ENCODE results near the gene DLX6.

Gene DLX6

DNA sequence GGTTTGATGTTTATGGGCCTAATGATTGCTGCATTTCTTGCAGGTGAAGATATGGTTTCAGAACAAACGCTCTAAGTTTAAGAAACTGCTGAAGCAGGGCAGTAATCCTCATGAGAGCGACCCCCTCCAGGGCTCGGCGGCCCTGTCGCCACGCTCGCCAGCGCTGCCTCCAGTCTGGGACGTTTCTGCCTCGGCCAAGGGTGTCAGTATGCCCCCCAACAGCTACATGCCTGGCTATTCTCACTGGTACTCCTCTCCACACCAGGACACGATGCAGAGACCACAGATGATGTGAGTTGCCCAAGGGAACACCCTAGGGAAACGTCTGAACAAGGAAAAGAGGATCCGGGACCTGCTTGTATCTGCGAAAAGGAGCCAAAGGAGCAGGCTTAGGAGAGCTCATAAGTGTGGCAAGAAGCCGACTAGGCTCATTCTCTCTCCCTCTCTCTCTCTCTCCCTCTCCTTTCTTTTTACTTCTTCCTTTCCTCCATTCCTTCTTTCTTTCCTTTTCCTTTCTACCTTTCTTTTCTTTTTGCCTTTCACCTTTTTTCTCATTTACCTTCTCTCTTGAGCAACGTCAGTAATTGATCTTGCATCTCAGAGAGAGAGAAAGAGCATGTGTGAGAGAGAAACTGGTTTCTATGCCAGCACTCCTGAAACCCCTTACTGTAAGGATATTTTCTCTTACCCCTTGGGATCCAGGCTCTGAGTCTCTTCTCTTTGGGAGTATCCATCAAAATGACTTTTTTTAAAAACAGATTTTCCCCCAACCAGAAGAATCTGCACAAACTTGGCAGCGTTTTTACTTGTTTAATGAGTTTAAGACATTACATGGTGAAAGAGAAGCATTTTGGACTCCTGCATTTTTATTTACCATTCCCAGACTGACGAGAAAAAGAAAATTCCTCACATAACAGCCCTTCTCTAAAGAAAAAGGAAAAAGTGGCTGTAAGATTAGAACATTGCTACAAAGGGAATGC, 4.7 kb downstream of the DLX6 start:
- no peak for DNase-seq (ENCODE audit: low read depth in 3 of 3, low spot score in 1 of 3)

DNA sequence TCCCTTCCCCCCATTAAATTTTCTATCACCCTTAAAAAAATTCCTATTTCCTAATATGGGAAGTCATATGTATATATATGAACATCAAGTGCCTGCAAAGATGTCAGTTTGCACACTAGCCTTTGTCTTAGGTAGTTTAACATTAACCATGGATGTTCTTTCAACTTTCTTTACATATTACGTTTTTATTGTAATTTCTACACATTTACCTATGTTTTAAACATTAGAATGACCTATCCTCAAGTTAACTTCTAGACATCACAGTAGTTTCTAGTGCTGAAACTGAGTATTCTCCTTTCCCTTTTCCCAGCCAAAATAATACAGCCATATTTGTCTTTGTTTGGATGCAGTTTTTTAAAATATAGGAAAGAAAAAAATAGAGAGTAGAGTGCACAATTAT, 5.8 kb downstream of the DLX6 start:
- DNase-seq (ENCODE audit: low read depth in 3 of 3, low spot score in 1 of 3): no peak

DNA sequence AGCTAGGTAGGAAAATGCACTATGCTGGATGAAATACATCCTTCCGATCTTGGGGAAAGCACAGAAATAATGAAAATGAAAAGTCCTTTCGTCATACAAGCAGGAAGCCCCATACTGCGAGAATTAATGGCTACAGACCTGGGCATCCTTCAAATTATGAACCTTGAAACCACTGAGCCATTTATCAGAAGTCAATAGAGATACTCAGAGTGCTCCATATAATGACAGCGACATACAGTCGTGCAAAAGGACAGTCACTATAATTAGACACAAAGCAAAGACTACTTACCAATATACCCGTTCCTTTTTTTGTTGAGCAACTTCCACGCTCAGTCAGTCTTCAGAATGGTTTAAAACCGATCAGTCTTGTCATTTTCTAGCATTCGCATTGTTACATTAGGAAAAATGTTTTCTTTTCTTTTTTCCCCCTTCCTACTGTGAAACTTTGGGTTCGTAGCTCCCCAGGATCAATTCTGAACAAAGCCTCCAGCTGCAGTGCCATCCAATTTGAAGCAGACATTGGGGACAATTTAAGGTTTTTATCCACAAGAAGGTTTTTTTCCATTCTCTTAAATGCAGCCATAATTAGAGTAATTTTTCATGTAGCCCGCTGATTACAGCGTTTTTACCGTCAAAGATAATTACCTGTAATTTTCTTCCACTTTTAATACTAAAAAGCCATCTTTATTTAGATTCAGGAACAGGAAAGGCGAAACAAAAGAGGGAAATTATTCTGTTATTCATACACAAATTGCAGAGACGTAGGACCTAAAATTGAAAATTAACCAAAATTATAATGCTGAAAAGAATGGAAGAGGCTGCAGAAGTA, 6.4 kb downstream of the DLX6 start:
- no peak for DNase-seq (ENCODE audit: low read depth in 3 of 3, low spot score in 1 of 3)

DNA sequence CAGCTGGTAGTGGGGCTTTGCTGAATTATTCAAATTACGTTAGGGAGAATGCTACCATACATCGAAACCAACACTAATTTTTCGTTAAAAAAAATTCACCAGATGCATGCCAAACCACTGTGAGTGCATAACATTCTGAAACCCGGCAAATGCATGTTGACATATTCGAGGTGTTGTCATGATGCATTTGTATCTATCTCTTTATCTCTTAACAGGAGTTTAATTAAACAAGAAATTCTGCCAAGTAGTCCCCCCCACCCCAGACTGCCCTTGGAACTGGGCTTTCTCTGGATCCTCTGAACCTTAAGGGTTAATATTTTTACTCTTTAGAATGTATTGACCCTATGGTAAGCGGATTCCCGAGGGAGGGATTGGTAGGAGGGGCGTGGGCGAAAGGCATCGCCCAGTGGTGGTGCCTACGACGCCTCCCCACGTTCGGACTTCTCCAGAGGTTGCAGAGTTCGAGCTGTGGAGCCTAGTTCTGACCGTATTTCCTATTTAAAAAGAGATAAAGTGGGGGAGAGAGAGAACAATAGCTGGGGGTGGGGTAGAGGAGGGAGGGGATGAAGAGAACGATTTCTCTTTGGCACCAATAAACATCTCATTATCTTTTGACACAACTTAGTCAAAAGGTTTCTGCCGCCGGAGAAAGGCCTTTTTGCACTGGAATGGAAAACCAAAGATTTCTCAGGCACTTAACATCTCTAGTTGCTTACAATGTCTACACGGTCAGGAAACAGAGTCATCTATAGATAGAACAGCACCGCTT, 7.2 kb downstream of the DLX6 start:
- DNase-seq (ENCODE audit: low read depth in 3 of 3, low spot score in 1 of 3): no peak

DNA sequence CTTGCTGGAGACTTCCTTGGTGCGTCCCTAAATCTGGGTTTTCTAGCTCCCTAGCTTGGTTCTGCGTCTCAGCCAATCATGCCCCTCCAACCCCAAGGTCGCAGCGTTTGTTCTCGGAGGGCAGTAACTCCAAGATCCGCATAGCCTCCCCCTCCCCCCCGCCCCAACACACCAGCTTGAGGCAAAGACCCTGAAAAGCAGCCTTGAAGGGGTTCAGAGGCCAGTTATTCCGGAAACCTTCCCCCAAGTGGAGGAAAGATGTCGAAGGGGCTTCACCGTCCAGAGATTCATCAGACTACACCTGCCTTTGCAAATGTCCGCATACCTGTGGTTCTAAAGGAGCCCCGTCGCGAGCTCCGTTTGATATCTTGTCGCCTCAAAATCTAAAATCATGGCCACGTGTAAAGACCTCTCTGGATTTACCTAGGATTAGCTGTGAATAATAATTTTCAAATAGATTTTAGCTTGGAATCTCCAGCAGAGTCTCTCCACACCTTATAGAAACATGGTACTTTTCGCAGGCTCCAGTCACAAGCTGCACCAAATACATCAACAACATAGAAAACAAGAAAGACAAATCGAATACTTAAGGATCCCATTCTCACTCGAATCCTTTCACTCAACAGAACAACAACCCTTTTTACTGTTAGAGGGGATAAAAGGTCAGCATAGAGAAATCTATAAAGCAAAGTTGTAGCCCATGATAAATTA, 7.9 kb downstream of the DLX6 start:
- no peak for DNase-seq (ENCODE audit: low read depth in 3 of 3, low spot score in 1 of 3)

DNA sequence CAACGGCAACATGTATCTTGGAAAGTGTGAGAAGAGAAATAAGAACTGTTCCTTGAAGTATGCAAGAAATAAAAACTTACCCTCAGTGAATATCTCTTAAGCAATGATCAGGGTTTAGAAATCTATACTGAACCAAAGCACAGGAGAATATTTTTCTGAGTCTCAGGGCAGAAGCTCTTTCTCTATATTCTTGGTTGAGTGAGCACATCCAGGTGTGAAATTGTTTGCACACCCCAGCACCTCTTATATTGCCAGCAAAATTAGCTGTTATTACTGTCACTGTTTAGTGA, 8.4 kb downstream of the DLX6 start:
- DNase-seq (ENCODE audit: low read depth in 3 of 3, low spot score in 1 of 3): no peak

DNA sequence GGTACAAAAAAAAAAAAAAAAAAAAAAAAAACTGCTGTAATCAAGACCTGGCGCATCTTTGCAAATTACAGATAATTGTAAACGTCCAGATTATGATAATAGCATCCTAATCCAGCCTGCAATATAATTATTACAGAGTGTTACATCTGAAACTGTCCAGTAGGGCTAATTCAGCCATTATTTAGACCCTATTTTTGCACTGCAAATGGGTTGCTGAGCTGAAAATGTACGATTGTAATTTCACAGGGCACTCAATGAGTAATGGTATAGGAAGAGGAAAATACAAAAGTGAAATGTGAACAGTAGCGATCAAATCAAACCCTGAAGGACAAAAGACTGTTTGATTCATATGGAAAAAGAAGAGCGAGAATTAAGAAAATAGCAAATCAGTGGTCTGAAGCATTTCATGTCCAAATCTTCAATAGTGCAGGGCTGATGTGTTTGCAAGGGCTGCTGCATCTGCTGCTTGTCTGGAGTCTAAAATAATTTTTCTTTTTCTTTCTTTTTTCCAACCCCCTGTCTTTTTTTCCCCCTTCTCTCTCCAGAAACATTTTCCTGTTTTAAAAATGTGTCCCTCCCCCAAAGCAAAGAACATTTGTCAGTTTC, 8.9 kb downstream of the DLX6 start:
- no peak for DNase-seq (ENCODE audit: low read depth in 3 of 3, low spot score in 1 of 3)

DNA sequence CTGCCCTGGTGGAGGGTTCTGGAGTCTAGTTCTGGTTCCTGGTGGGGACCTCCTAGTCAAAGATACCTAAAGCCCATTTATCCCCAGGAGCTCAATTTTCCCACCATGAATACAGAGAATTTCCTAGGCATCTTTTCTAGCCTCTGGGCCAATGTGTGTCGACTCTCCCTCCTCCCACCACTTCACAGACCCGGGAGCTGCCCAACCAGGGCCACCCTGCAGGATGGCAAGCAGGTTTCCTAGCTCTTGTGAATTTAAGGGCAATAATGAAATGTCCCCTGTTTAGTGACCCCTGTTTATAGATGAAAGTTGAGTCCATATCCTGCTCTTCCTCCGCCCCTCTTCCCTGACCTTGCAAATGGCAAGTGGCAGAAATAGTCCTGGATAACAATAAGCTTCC, 9.9 kb downstream of the DLX6 start:
- DNase-seq (ENCODE audit: low read depth in 3 of 3, low spot score in 1 of 3): no peak

DNA sequence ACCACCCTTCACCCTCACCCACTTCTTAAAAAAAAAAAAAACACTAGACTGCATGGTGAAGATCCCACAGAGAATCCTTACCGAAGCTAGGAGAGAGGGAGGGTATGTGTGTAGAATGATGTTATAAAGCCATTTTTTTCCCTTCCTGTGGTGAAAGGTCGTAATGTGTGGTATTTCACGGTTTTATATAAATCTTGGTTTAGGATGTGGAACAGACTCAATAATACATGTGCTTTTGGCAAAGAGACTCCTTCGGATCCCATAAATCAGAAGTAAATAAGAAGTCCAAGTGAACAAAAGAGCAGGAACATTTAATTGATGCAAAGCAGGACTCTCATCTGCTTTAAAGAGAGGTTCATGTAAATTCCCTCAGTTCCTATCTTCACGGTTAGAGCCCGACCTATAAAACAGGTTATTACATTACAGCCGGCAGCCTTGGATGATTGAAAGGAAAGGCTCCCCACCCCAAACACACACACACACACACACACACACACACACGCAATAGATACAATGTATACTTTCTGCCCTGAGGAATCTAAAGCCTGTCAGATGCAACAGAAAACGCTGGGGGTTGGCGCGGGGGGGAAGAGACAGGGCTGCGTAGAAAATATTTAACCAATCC, 10.5 kb downstream of the DLX6 start:
- DNase-seq (ENCODE audit: low read depth in 3 of 3, low spot score in 1 of 3): no peak

DNA sequence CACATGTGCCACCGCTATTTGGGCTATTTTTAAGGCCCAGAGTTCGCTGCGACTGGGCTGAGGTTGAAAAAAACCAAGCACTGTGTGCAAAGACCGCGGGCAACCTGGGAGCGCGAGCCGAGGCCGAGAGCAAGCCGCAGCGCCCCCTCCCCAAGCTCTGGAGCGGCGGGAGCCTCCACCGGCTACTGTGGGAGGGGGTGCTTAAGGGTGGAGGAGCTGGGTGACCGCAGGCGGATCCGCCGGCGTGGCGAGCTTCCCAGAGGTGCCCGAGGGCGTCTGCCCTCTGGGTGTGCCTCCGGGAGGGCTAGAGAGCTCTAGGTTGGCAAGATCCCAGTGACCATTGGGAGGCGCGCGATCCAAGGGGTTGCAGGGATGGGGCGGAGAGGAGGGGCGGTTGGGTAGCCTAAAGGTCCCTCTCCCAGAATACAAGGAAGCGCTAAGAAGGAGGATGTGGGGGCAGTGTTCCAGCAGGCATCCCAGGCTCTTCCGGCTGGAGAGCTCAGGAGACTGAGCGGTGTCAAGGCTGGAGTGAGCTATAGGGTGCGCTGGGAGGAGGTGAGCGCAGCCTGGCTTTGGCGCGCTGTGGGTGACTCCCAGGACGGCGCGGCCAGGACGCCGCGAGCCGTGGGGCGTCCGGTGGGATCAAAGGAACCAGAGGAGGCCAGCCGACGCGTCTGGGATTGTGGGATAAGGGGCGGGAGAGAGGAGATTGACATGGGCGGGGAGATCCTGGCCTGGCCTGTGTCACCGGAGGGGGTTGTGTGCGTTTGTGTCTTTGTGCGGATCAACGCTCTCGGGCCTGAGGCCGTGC, 11.2 kb downstream of the DLX6 start:
- DNase-seq (ENCODE audit: low read depth in 3 of 3, low spot score in 1 of 3): no peak

DNA sequence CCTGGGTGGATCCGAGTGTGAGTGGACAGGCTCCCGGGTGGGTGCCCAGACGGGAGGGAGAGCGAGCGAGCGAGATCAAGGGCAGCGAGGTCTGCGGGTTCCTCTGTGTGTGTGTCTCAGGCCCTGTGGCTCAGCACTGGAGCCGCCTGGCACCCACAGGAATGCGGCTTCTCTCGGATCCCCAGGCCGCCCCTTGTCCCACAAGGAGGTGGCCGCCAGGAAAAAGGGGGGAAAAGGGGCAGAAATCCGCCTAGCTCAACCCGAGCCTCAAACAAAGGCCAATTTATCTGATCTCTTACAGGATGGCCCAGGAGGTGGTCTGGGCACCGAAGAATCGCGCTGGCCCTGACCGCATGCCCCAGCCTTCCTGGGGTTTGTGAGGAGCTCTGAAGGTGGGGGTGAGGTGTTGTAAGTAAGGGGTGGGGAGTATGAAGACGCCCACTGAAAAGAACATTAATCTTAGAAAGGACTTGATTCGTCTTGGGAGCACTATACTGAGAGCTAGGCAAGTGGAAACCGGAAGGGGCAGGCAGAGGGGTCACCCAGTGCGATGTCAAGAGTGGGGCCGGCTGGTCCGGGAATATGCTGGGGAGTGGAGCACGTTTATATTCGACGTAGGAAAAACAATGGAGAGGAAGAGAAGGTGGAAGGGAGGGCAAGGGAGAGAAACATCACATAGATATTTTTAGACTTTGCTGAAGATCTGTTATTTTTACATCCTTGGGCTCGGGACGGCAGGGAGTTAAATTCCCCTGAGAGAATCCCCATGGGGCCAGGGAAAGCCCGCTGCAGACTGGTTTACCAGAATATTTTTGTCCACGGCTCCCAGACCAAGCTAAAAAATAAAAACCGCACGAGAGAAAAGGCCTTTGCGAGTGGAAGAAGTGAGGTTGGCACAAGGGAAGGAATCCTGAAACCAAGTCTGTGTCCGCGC, 12.1 kb downstream of the DLX6 start:
- no peak for DNase-seq (ENCODE audit: low read depth in 3 of 3, low spot score in 1 of 3)

DNA sequence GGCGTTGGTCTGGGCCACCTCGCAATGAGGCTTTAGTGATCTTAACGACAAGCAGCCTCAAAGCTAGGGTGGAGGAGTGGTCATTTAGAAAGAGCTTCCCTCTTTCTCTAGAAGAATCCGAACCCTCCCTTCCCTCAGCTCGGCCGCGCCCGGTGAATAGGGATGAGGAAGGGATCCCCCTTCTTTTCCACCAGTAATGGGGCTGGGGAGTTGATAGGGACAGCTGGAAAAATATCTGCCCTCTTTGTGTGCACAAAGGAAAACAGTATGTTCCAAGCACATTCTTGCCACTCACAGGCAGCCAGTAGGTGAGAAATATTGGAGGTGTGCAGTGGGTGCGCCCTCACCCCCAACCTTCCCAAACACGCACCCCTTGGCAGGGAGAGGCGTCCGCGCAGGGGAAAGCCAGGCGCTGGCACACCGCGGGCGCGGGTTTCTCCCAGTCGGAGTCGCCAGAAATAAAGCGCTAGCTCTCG, 12.8 kb downstream of the DLX6 start:
- DNase-seq (ENCODE audit: low read depth in 3 of 3, low spot score in 1 of 3): no peak

DNA sequence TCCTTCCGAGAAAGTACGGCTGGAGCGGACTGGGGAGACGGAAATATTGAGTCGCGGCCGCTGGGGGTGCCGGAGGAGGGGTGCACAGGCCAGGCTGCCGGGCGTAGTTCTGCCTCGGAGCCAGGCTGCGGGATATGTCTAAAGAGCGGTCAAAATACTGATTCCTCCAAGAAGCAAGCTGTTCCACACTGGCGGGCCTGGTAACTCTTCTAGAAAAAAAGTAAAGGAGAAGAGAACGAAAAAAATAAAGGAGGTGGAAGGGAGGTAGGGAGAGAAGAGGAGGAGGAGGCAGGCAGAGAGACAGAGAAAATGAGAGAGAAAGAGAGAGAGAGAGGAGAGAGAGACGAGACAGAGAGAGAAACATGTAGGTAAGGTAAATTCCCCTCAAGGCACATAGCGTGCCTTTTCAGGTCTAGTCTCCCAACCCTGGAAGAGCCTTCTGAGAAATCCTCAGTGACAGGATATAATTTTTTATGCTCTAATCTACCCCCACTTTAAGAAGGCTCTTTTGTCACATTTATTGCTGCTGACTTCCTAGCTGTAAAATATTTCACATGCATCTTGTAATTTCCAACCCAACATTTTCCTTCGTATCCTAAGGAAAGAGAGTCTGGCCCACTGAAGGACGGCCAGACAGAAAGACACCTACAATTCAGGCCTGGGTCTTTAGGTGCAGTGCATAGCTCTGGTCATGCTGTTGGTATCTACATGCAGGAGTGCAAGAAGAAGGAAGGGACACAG, 13.6 kb downstream of the DLX6 start:
- no peak for DNase-seq (ENCODE audit: low read depth in 3 of 3, low spot score in 1 of 3)

DNA sequence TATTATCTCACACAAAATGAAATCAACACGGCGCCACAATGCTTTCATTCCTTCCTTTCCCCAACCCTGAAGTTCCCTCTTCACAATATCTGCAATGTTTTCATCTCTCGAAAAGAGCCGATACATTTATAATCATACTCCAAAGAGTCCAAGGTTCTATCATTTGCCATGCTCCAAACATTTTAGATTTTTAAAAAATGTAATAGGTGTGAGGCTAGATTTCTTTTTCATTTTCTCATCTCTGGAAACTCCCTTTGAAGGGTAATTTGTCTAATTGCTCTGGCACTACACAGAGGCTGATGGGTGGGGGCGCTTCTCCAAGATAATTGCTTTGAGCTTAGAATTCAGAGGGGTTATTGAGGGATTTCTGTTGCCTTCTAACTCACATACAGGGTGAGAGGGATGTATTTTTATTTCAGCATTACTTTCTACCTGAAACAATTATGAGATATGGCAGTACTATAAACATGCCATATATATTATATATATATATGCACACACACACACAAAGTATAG, 14.4 kb downstream of the DLX6 start:
- no peak for DNase-seq (ENCODE audit: low read depth in 3 of 3, low spot score in 1 of 3)

DNA sequence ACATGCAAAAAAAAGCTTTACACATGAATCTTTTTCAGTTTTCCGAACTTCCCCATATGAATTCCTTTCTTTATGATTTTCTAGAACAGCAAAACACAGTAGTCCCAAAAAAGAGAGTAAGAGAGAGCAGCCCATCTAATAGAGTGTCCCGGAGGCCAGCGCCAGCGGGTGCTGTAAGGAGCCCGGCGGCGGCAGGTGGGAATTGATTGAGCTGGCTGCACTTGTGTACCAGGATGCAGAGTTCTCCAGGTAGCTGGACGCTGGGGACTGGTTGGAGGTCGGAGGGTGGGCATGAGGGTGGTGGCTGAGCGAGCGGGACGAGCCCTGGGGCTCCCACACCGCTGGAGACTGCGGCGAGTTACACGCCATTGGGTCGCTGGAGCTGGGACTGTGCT, 15.2 kb downstream of the DLX6 start:
- DNase-seq (ENCODE audit: low read depth in 3 of 3, low spot score in 1 of 3): no peak

DNA sequence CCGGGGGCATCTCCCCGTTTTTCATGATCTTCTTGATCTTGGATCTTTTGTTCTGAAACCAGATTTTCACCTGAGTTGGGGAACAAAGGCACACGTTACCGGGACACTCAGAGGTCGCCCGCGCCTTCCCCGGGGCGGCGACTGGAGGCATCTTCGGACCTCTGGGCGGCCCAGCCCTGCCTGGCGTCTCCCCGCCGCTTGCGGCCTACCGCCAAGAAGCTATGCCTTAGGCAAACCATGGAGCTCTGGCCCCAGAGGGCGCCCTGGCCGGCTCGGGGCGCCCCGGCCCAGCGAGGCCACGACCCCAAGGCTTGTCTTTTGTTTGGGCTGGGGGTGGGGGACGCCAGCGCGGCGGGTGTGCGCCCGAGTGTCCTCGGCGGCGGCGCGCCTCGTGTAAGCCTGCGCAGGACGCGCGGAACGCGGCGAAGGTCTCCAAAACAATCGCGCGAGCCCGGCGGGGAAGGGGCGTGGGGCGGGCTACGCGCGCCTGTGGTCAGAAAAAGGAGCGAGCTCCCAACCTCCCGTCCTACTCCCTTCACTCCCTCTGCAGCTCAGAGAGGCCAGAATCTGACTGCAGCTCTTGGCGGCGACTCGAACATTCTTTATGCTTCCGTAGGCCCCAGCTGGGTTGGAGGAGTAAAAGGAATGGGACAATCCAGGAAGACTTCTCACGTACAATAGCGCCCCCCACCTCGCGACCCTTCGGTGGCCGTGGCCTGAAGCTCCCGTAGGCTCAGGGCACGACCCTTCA, 15.8 kb downstream of the DLX6 start:
- no peak for DNase-seq (ENCODE audit: low read depth in 3 of 3, low spot score in 1 of 3)

Data from stimulated activated CD4-positive, alpha-beta T cell treated with anti-CD3 and anti-CD28 coated beads, TNF-alpha, amount 100 ng/mL, for 1 hour (primary cell).